ENCODE data around the gene LRMDA.

The LRMDA gene

GRCh38 chr10:76035206-76036110 lies 604.0 kb downstream of the LRMDA start:
- CTCF ChIA-PET: interaction anchor here (0.9 to 3.1 kb wide), 2 partner anchors 8 to 10 kb away, joined by 4 to 31 read pairs; no protein-coding TSS in a partner anchor
- no peak for DNase-seq (ENCODE audit: extremely low spot score)
- no peak for TF ChIP-seq CTCF (IDR thresholded peaks at IDR 0.05; ENCODE audit: control extremely low read depth, extremely low read depth, low read depth, missing control alignments)
- POLR2A ChIA-PET: no interaction called here

- DNase-seq (ENCODE audit: extremely low spot score): peak; percentile 73
- ChIA-PET CTCF (interaction anchor here (0.7 to 3.1 kb wide), 6 partner anchors 9 to 23 kb away, joined by 3 to 31 read pairs (median 4); no protein-coding TSS in a partner anchor), POLR2A (no interaction called here)
- peak; percentile 71 for TF ChIP-seq CTCF (IDR thresholded peaks at IDR 0.05; ENCODE audit: control extremely low read depth, extremely low read depth, low read depth, missing control alignments)
These were observed 604.9 kb downstream of the LRMDA start for GRCh38 chr10:76036111-76036940.

GRCh38 chr10:76036962-76037361 lies 605.5 kb downstream of the LRMDA start:
- TF ChIP-seq CTCF (IDR thresholded peaks at IDR 0.05; ENCODE audit: control extremely low read depth, extremely low read depth, low read depth, missing control alignments): no peak
- CTCF ChIA-PET: interaction anchor here (0.7 to 3.1 kb wide), 6 partner anchors 10 to 23 kb away, joined by 3 to 31 read pairs (median 4); no protein-coding TSS in a partner anchor
- no peak for DNase-seq (ENCODE audit: extremely low spot score)
- POLR2A ChIA-PET: no interaction called here

- no peak for DNase-seq (ENCODE audit: extremely low spot score)
- ChIA-PET CTCF (interaction anchor here (1.0 to 3.1 kb wide), 3 partner anchors 10 to 16 kb away, joined by 3 to 31 read pairs (median 3); no protein-coding TSS in a partner anchor), POLR2A (no interaction called here)
- no peak for TF ChIP-seq CTCF (IDR thresholded peaks at IDR 0.05; ENCODE audit: control extremely low read depth, extremely low read depth, low read depth, missing control alignments)
These were observed 606.2 kb downstream of the LRMDA start for GRCh38 chr10:76037531-76038155.

- DNase-seq (ENCODE audit: extremely low spot score): no peak
- TF ChIP-seq CTCF (IDR thresholded peaks at IDR 0.05; ENCODE audit: control extremely low read depth, extremely low read depth, low read depth, missing control alignments): no peak
- POLR2A ChIA-PET: no interaction called here
- CTCF ChIA-PET: interaction anchor here (1.0 to 3.1 kb wide), 2 partner anchors 9 to 12 kb away, joined by 3 to 31 read pairs; no protein-coding TSS in a partner anchor
These were observed 607.3 kb downstream of the LRMDA start for GRCh38 chr10:76038696-76039095.

Measured in GM10248 (cell line).